Osteocyte (in vitro differentiated cells): ENCODE measurements around the gene GNGT1. TPM values are rescaled to one million over a fixed set of nuclear protein-coding genes. Genes with fewer than 3 reads are reported as not detected.
"Not testable (repeated sequence)": the region's sequence is repeated elsewhere in the genome, so short reads cannot be mapped to it uniquely, and the experiment has no call there.

ENCODE experiments used
- DNase-seq: peaks from one replicate; pipeline ENCODE4 v3.0.0; 2021; ENCODE audit warnings: mixed read lengths; ENCODE audit not compliant: unreplicated experiment; ENCODE audit errors: extremely low spot score
- H3K27ac Mint-ChIP-seq: one replicate; pipeline ENCODE4 v1.8.0; 2021; ENCODE audit warnings: mild to moderate bottlenecking, mixed read lengths; ENCODE audit not compliant: unreplicated experiment
- H3K27me3 Mint-ChIP-seq: one replicate; pipeline ENCODE4 v1.8.0; 2021; ENCODE audit warnings: mixed read lengths; ENCODE audit not compliant: unreplicated experiment
- H3K36me3 Mint-ChIP-seq: one replicate; pipeline ENCODE4 v1.8.0; 2021; ENCODE audit warnings: mixed read lengths; ENCODE audit not compliant: unreplicated experiment
- H3K4me1 Mint-ChIP-seq: one replicate; pipeline ENCODE4 v1.8.0; 2021; ENCODE audit warnings: mixed read lengths; ENCODE audit not compliant: unreplicated experiment
- H3K4me3 Mint-ChIP-seq: one replicate; pipeline ENCODE4 v1.8.0; 2021; ENCODE audit warnings: mild to moderate bottlenecking, moderate library complexity, mixed read lengths; ENCODE audit not compliant: unreplicated experiment
- H3K9me3 Mint-ChIP-seq: one replicate; pipeline ENCODE4 v1.8.0; 2021; ENCODE audit warnings: mixed read lengths; ENCODE audit not compliant: unreplicated experiment
- CTCF ChIP-seq: fragments of 200-600 bp; sonication (generic); IDR thresholded peaks from 2 replicates; pipeline ENCODE4 v1.5.0; 2021; ENCODE audit warnings: antibody characterized with exemption, mild to moderate bottlenecking, moderate library complexity
- total RNA-seq: library from RNA; stranded (reverse); gene quantifications from 2 replicates; pipeline ENCODE4 v1.2.1, GENCODE V29; 2021

Gene GNGT1
- total RNA-seq, 1 donor from 2014 or later, result not detected

- Mint-ChIP-seq H3K9me3 (no peaks in the 10 kb centered on the region), H3K36me3 (no peaks in the 10 kb centered on the region), H3K27ac (no peak overlapping the region)
These were observed 8.7 kb upstream of the GNGT1 start for GRCh38 chr7:93897680-93898079.

DNA sequence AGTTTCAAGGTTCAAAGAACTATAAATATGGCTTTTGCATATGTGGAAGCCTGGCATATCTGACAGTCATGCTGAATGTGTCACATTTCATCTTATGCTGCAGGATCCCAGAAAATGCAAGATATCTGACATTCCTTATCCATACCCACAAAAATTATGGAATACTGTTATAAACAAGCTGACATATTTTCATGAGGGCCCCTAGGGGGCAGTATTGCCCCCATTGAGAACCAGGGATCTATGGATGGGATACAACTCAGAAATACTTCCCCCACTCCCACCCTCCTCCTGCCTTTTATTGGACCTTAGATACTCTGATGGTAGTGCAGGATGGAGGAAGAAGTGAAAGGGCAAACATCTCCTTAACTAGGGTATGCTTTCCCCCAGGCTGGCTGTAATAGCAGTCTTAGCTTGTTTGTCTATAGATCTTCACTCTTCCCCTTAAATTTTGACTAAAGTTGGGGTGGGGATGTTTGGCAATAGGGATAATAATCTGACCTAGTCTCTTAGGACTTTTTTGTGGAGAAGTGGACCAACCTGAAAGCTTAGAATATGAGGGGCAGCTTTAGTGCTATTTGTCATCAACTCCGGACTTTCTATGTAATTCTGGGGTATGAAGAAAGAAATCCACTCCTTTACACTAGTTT, 3.5 kb upstream of the GNGT1 start:
- Mint-ChIP-seq H3K27ac (no peak overlapping the region), H3K36me3 (no peaks in the 10 kb centered on the region), H3K27me3 (peaks cover 2% of the 10 kb centered on the region), H3K4me3 (no peak overlapping the region), H3K9me3 (no peaks in the 10 kb centered on the region), H3K4me1 (peaks cover 13% of the 10 kb centered on the region)
- peak; percentile 78 for TF ChIP-seq CTCF
- no peak for DNase-seq

More at GRCh38 chr7:93897680-93898079, 8.7 kb upstream of the GNGT1 start:
- TF ChIP-seq CTCF, result no peak
- Mint-ChIP-seq H3K4me1 (no peaks in the 10 kb centered on the region), H3K27me3 (peaks cover 2% of the 10 kb centered on the region), H3K4me3 (no peak overlapping the region)
- DNase-seq, result no peak

- TF ChIP-seq CTCF, result no peak
- H3K27me3 Mint-ChIP-seq, result no peaks in the 10 kb centered on the region
- no peaks in the 10 kb centered on the region for H3K36me3 Mint-ChIP-seq
- H3K9me3 Mint-ChIP-seq, result no peaks in the 10 kb centered on the region
- peak overlapping the region; percentile 65 for H3K27ac Mint-ChIP-seq
- peaks cover 44% of the 10 kb centered on the region for H3K4me1 Mint-ChIP-seq
- DNase-seq, result no peak
- H3K4me3 Mint-ChIP-seq, result no peak overlapping the region
These were observed 4.0 kb downstream of the GNGT1 start for GRCh38 chr7:93910076-93910994.

DNA sequence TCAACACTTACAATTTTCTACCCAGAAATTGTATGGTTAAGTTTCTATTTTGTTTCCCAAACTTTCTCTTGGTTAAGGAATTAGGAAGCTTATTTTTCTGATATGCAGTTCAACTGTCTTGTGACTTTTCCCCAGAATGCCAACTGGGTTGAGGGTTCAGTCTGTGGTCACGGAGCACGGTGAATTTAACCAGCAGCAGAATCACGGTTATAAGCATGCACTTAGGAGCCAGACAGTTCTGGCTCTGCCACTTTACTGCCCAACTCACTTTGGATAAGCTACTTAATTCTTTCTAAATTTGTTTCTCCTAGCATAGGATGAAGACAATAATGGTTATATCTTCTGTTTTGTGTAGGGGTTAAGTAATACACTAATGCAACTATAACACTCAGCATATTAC, 4.9 kb downstream of the GNGT1 start:
- not testable (repeated sequence) for H3K36me3 Mint-ChIP-seq, H3K27ac Mint-ChIP-seq, H3K27me3 Mint-ChIP-seq, DNase-seq, H3K9me3 Mint-ChIP-seq, H3K4me3 Mint-ChIP-seq
- H3K4me1 Mint-ChIP-seq, result peaks cover 41% of the 10 kb centered on the region

- not testable (repeated sequence) for DNase-seq, H3K36me3 Mint-ChIP-seq, H3K27me3 Mint-ChIP-seq, H3K27ac Mint-ChIP-seq, H3K9me3 Mint-ChIP-seq, H3K4me3 Mint-ChIP-seq
- H3K4me1 Mint-ChIP-seq, result peaks cover 37% of the 10 kb centered on the region
These were observed 5.3 kb downstream of the GNGT1 start for GRCh38 chr7:93911661-93912060.

DNA sequence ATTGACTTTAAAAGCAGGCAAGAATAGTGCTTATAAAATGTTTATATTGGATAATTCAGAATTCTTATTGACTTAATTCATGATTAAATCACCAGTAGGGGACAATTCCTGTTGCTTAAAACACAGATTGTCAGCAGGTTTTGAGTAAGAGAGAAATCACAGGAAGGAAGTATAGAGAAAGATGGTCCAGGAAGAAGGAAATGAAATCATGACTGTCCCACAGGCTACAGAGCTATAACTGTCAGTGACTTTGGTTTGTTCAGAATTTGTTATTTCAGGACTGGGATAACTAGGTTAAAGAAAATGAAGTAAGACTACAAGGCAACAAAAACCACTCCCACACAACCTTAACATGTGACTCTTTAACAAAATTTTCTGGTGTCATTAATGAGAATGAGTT, 6.8 kb downstream of the GNGT1 start:
- Mint-ChIP-seq H3K4me3 (no peak overlapping the region), H3K27ac (peak overlapping the region; percentile 6), H3K27me3 (no peaks in the 10 kb centered on the region), H3K36me3 (no peaks in the 10 kb centered on the region), H3K9me3 (no peaks in the 10 kb centered on the region), H3K4me1 (peaks cover 33% of the 10 kb centered on the region)
- TF ChIP-seq CTCF, result no peak
- no peak for DNase-seq
